HepG2 (cell line): ENCODE results near the gene KLK10. TPM values are rescaled to one million over a fixed set of nuclear protein-coding genes. Genes with fewer than 3 reads are reported as not detected.

Source experiments
- ATAC-seq: fragments of 200-7000 bp; cut with Tn5 transposase; 3 replicates; pipeline ENCODE4 v1.9.1; 2020; ENCODE audit warnings: mild to moderate bottlenecking, moderate library complexity
- BruUV-seq: library from RNA; stranded (reverse); fragments of 400-500 nt; replicated peaks from 2 replicates; lab custom pipeline; 2021; lab: Mats Ljungman, UMichigan
- CTCF ChIA-PET: fragments of 300-600 bp; formaldehyde crosslinking; extraction: SDS; loops from one replicate; lab custom pipeline; 2021; ENCODE audit warnings: low total read pairs, inconsistent platforms, low intra/inter-chr PET ratio; lab: Yijun Ruan, JAX
- POLR2A ChIA-PET: fragments of 350-600 bp; sonication (Branson Sonifier 250); formaldehyde crosslinking; loops from one replicate; lab custom pipeline; 2020; ENCODE audit warnings: antibody characterized with exemption, inconsistent platforms; lab: Yijun Ruan, JAX
- DNase-seq: peaks from one replicate; pipeline ENCODE4 v3.0.0-alpha.2; 2015; ENCODE audit warnings: low spot score
- FAIRE-seq: peaks from 3 replicates; lab custom pipeline; 2011; peaks lifted over from hg19 to GRCh38; lab: Jason Lieb, UNC
- H2AFZ ChIP-seq: one replicate; pipeline ENCODE4 v1.6.1; 2011; ENCODE audit warnings: low read length, inconsistent platforms
- H3K27ac ChIP-seq: fragments of 300-600 bp; 3 replicates; pipeline ENCODE4 v1.8.0; 2011; ENCODE audit warnings: mixed run types, mild to moderate bottlenecking, mixed read lengths, low read length, inconsistent platforms; ENCODE audit not compliant: insufficient read depth; ENCODE audit errors: extremely low read length
- H3K27me3 ChIP-seq, 2 experiments: fragments of 200-600 bp in 1 of 2; 2 replicates in 1 of 2; 3 replicates in 1 of 2; pipeline versions ENCODE4 v1.6.0 to v1.8.0; 2011; ENCODE audit warnings: low read length in 2 of 2, mild to moderate bottlenecking in 2 of 2, moderate library complexity in 2 of 2, inconsistent platforms in 1 of 2; ENCODE audit not compliant: insufficient read depth in 2 of 2, control insufficient read depth in 1 of 2
- H3K36me3 ChIP-seq, 2 experiments: fragments of 200-600 bp in 1 of 2; replicated peaks in 1 of 2; 2 replicates in 1 of 2; 3 replicates in 1 of 2; pipeline versions ENCODE4 v1.5.1 to v1.8.0; 2011; ENCODE audit warnings: low read length in 2 of 2, inconsistent platforms in 1 of 2; ENCODE audit not compliant: insufficient read depth in 2 of 2, control insufficient read depth in 1 of 2
- H3K4me1 ChIP-seq: 2 replicates; pipeline ENCODE4 v1.5.1; 2012; ENCODE audit warnings: low read length, inconsistent platforms; ENCODE audit not compliant: insufficient read depth
- H3K4me2 ChIP-seq: 2 replicates; pipeline ENCODE4 v1.6.0; 2011; ENCODE audit warnings: low read depth, low read length, inconsistent platforms
- H3K4me3 ChIP-seq, 3 experiments: fragments of 200-600 bp in 1 of 3; sonication (generic), shearing (Covaris generic) in 1 of 3; replicated peaks in 1 of 3; 2 replicates each; pipeline ENCODE4 v1.5.1; 2011 to 2016; ENCODE audit warnings: low read length in 3 of 3, inconsistent platforms in 2 of 3, low read depth in 2 of 3, mild to moderate bottlenecking in 2 of 3, control low read depth in 1 of 3, mixed read lengths in 1 of 3; ENCODE audit not compliant: insufficient read depth in 1 of 3
- H3K79me2 ChIP-seq: one replicate; pipeline ENCODE4 v1.6.1; 2011; ENCODE audit warnings: low read length, inconsistent platforms; ENCODE audit not compliant: insufficient read depth
- H3K9ac ChIP-seq: 2 replicates; pipeline ENCODE4 v1.6.0; 2011; ENCODE audit warnings: mild to moderate bottlenecking, low read depth, low read length, inconsistent platforms; ENCODE audit not compliant: insufficient read depth
- H3K9me3 ChIP-seq: 2 replicates; pipeline ENCODE4 v1.5.1; 2012; ENCODE audit warnings: mild to moderate bottlenecking, low read length
- H4K20me1 ChIP-seq: 2 replicates; pipeline ENCODE4 v1.6.0; 2011; ENCODE audit warnings: inconsistent platforms, mild to moderate bottlenecking, low read length, moderate library complexity; ENCODE audit not compliant: insufficient read depth
- CHD4 ChIP-seq: fragments of 200-600 bp; sonication (generic); IDR thresholded peaks from 2 replicates; pipeline ENCODE4 v1.7.0; 2017; ENCODE audit warnings: mild to moderate bottlenecking, low read length, borderline replicate concordance
- JDP2 ChIP-seq: sonication (generic); formaldehyde crosslinking; IDR thresholded peaks from 2 replicates; pipeline ENCODE4 v1.8.1; 2022; ENCODE audit warnings: missing genetic modification reagents, borderline replicate concordance
- MED8 ChIP-seq: sonication (generic); formaldehyde crosslinking; IDR thresholded peaks from 2 replicates; pipeline ENCODE4 v1.8.1; 2023; ENCODE audit warnings: mild to moderate bottlenecking, missing genetic modification reagents; ENCODE audit not compliant: insufficient replicate concordance
- MLX ChIP-seq: IDR thresholded peaks from 2 replicates; pipeline ENCODE4 v1.6.1; 2016
- MXD3 ChIP-seq: IDR thresholded peaks from 2 replicates; pipeline ENCODE4 v1.6.1; 2016; ENCODE audit warnings: mild to moderate bottlenecking, missing biosample characterization, missing genetic modification reagents
- NFYB ChIP-seq: sonication (generic); formaldehyde crosslinking; IDR thresholded peaks from 2 replicates; pipeline ENCODE4 v1.4.0; 2020; ENCODE audit warnings: missing genetic modification reagents
- NFYC ChIP-seq: IDR thresholded peaks from 2 replicates; pipeline ENCODE4 v1.6.1; 2016; ENCODE audit warnings: missing genetic modification reagents, missing compliant biosample characterization
- SRF ChIP-seq: IDR thresholded peaks from 2 replicates; pipeline ENCODE4 v1.6.1; 2011; ENCODE audit warnings: mild to moderate bottlenecking, low read depth, low read length, moderate library complexity
- TARDBP ChIP-seq: sonication (generic); formaldehyde crosslinking; IDR thresholded peaks from 2 replicates; pipeline ENCODE4 v1.8.0; 2022; ENCODE audit warnings: mild to moderate bottlenecking, missing genetic modification reagents
- ZNF251 ChIP-seq: sonication (generic); formaldehyde crosslinking; IDR thresholded peaks from 2 replicates; pipeline ENCODE4 v1.9.0; 2021; ENCODE audit warnings: mild to moderate bottlenecking, missing genetic modification reagents
- ZNF329 ChIP-seq: sonication (generic); formaldehyde crosslinking; IDR thresholded peaks from 2 replicates; pipeline ENCODE4 v1.9.0; 2021; ENCODE audit warnings: low read depth, mild to moderate bottlenecking, missing genetic modification reagents
- WGBS: methylation state at CpG from one replicate; pipeline ENCODE4 v1.1.6; 2017; ENCODE audit warnings: low lambda C conversion rate; 5-methylcytosine and 5-hydroxymethylcytosine counted together
- in situ Hi-C: cut with HindIII; loops from 2 replicates; pipeline ENCODE4 v1.10.0; 2017; ENCODE audit warnings: low pct_unique_long_range_greater_than_20kb; ENCODE audit not compliant: extremely low pct_ligation_motif_present
- intact Hi-C: fragments of 100-400 bp; cut with micrococcal nuclease; formaldehyde crosslinking; loops from one replicate; pipeline ENCODE4 v1.10.0; 2022; ENCODE audit not compliant: unreplicated experiment
- polyA plus RNA-seq, 8 experiments: library from polyadenylated mRNA; depleted of rRNA in 3 of 8; stranded (reverse) in 7 of 8; unstranded in 1 of 8; fragments of >200 nt; fragmentation: Illumina TruSeq in 4 of 8; extraction: Trizol in 4 of 8; gene quantifications; 2 replicates each; pipeline versions ENCODE4 v1.2.1 to v1.2.3, GENCODE V29; 2011 to 2016; ENCODE audit warnings: low read depth in 4 of 8, missing spikeins in 1 of 8, mixed read lengths in 1 of 8; ENCODE audit not compliant: insufficient read depth in 1 of 8
- total RNA-seq, 5 experiments: library from RNA; depleted of rRNA; stranded (reverse); fragments of >200 nt; fragmentation: Illumina TruSeq; extraction: Trizol; gene quantifications; 2 replicates each; pipeline ENCODE4 v1.2.3, GENCODE V29; 2016; ENCODE audit warnings: low read depth in 1 of 5
- TF ChIP-seq, protein P1 (sequence below), 2 experiments: fragments of 450-650 bp in 1 of 2; sonication (generic) in 1 of 2; formaldehyde crosslinking; IDR thresholded peaks; 2 replicates each; pipeline versions ENCODE4 v1.5.0 to v1.8.0; 2020 to 2022; ENCODE audit warnings: mild to moderate bottlenecking in 1 of 2, missing genetic modification reagents in 1 of 2
- TF ChIP-seq, protein P2 (sequence below): sonication (generic); formaldehyde crosslinking; IDR thresholded peaks from 2 replicates; pipeline ENCODE4 v1.5.0; 2020; ENCODE audit warnings: mild to moderate bottlenecking, missing genetic modification reagents, borderline replicate concordance

KLK10 gene
- total and polyA plus RNA-seq, 2 of the 13 experiments (the other 11 are each of a cell fraction or from before 2014, with no cell fraction given), result not detected

- 40% methylated on average over 2 of the region's 4 CpGs for WGBS
- intact Hi-C loops (no loop called here), in situ Hi-C loops (no loop called here)
- Histone ChIP-seq H3K4me3 (no peak overlapping the region), H3K9ac (no peak overlapping the region), H3K27me3 (no peaks in the 10 kb centered on the region; a peak in 1 of 5 replicates), H3K4me2 (no peak overlapping the region), H3K4me1 (no peaks in the 10 kb centered on the region), H3K9me3 (no peaks in the 10 kb centered on the region), H3K27ac (no peak overlapping the region), H2AFZ (no peak overlapping the region), H3K36me3 (no peaks in the 10 kb centered on the region), H3K79me2 (no peaks in the 10 kb centered on the region), H4K20me1 (no peaks in the 10 kb centered on the region)
- ATAC-seq (no peak), FAIRE-seq (no peak), DNase-seq (peak; percentile 10)
- TF ChIP-seq ZNF251 (CRISPR knock-in tag) (no peak), NFYC (no peak), MXD3 (CRISPR knock-in tag) (no peak), SRF (no peak), NFYB (CRISPR knock-in tag) (no peak), ZNF329 (CRISPR knock-in tag) (no peak), MED8 (CRISPR knock-in tag) (no peak), MLX (no peak), CHD4 (no peak), JDP2 (CRISPR knock-in tag) (no peak), TARDBP (CRISPR knock-in tag) (no peak)
- TF ChIP-seq, protein P1, sequence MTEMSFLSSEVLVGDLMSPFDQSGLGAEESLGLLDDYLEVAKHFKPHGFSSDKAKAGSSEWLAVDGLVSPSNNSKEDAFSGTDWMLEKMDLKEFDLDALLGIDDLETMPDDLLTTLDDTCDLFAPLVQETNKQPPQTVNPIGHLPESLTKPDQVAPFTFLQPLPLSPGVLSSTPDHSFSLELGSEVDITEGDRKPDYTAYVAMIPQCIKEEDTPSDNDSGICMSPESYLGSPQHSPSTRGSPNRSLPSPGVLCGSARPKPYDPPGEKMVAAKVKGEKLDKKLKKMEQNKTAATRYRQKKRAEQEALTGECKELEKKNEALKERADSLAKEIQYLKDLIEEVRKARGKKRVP (CRISPR knock-in tag; IDR thresholded peaks at IDR 0.05), result no peak
- TF ChIP-seq, protein P2, sequence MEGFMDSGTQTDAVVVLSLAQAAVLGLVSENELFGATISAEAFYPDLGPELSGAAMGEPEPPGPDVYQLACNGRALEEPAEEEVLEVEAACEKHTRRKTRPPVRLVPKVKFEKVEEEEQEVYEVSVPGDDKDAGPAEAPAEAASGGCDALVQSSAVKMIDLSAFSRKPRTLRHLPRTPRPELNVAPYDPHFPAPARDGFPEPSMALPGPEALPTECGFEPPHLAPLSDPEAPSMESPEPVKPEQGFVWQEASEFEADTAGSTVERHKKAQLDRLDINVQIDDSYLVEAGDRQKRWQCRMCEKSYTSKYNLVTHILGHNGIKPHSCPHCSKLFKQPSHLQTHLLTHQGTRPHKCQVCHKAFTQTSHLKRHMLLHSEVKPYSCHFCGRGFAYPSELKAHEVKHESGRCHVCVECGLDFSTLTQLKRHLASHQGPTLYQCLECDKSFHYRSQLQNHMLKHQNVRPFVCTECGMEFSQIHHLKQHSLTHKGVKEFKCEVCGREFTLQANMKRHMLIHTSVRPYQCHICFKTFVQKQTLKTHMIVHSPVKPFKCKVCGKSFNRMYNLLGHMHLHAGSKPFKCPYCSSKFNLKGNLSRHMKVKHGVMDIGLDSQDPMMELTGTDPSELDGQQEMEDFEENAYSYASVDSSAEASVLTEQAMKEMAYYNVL (CRISPR knock-in tag), result no peak
- ChIA-PET CTCF (no interaction called here), POLR2A (no interaction called here)
- no TSS peak for BruUV-seq
These were observed 41.9 kb downstream of the KLK10 start for GRCh38 chr19:50977626-50978025.
